OCI-LY1 (cell line): Measurements from ENCODE around the gene IL11.

Source experiments
- H2AFZ ChIP-seq: fragments of 200-600 bp; sonication (generic), shearing (Covaris generic); 2 replicates; pipeline ENCODE4 v1.6.0; 2014; ENCODE audit warnings: antibody characterized with exemption, mild to moderate bottlenecking, low read length
- H3F3A ChIP-seq: fragments of 200-600 bp; sonication (generic), shearing (Covaris generic); 2 replicates; pipeline ENCODE4 v1.6.0; 2014; ENCODE audit warnings: mild to moderate bottlenecking, antibody characterized with exemption, low read length, moderate library complexity; ENCODE audit not compliant: insufficient read depth
- H3K27ac ChIP-seq: fragments of 200-600 bp; sonication (generic); 2 replicates; pipeline ENCODE4 v1.5.1; 2014; ENCODE audit warnings: low read length, mixed run types, mild to moderate bottlenecking, low read depth; ENCODE audit not compliant: poor library complexity, severe bottlenecking
- H3K27me3 ChIP-seq: fragments of 200-600 bp; sonication (generic); 2 replicates; pipeline ENCODE4 v1.6.0; 2014; ENCODE audit warnings: antibody characterized with exemption, mild to moderate bottlenecking, low read length, moderate library complexity; ENCODE audit not compliant: insufficient read depth
- H3K36me3 ChIP-seq: fragments of 200-600 bp; sonication (generic); 2 replicates; pipeline ENCODE4 v1.6.1; 2014; ENCODE audit warnings: mild to moderate bottlenecking, antibody characterized with exemption, low read length, moderate library complexity, mixed read lengths; ENCODE audit not compliant: insufficient read depth
- H3K4me1 ChIP-seq: fragments of 200-600 bp; sonication (generic); 2 replicates; pipeline ENCODE4 v1.5.1; 2014; ENCODE audit warnings: mild to moderate bottlenecking, low read length, moderate library complexity; ENCODE audit not compliant: insufficient read depth, severe bottlenecking
- H3K4me2 ChIP-seq: fragments of 200-600 bp; sonication (generic), shearing (Covaris generic); 2 replicates; pipeline ENCODE4 v1.6.1; 2014; ENCODE audit warnings: low read length
- H3K4me3 ChIP-seq: fragments of 200-600 bp; sonication (generic); 2 replicates; pipeline ENCODE4 v1.5.1; 2014; ENCODE audit warnings: low read length, low read depth, mild to moderate bottlenecking, mixed read lengths; ENCODE audit not compliant: poor library complexity, severe bottlenecking
- H3K79me2 ChIP-seq: fragments of 200-600 bp; shearing (Covaris generic); 2 replicates; pipeline ENCODE4 v1.6.1; 2016; ENCODE audit warnings: mixed run types, low read length, mixed read lengths; ENCODE audit not compliant: insufficient read depth
- H3K9ac ChIP-seq: fragments of 200-600 bp; sonication (generic), shearing (Covaris generic); 2 replicates; pipeline ENCODE4 v1.6.1; 2014; ENCODE audit warnings: mild to moderate bottlenecking, low read length, mixed read lengths
- H3K9me2 ChIP-seq: fragments of 200-600 bp; sonication (generic), shearing (Covaris generic); 2 replicates; pipeline ENCODE4 v1.6.1; 2014; ENCODE audit warnings: low read depth, mild to moderate bottlenecking, low read length, mixed read lengths
- H3K9me3 ChIP-seq: fragments of 200-600 bp; shearing (Covaris generic); 2 replicates; pipeline ENCODE4 v1.6.1; 2014; ENCODE audit warnings: low read length, mixed read lengths
- H4K20me1 ChIP-seq: fragments of 200-600 bp; sonication (generic), shearing (Covaris generic); 2 replicates; pipeline ENCODE4 v1.6.0; 2016; ENCODE audit warnings: mild to moderate bottlenecking, low read length; ENCODE audit not compliant: insufficient read depth
- EZH2 ChIP-seq: fragments of 200-600 bp; sonication (generic), shearing (Covaris generic); IDR thresholded peaks from 2 replicates; pipeline ENCODE4 v1.8.0; 2017; ENCODE audit warnings: borderline replicate concordance, mixed run types, mild to moderate bottlenecking, antibody characterized with exemption, low read length, moderate library complexity, mixed read lengths
- TF ChIP-seq, protein P1 (sequence below): fragments of 200-600 bp; sonication (generic), shearing (Covaris generic); IDR thresholded peaks from 2 replicates; pipeline ENCODE4 v1.5.1; 2017; ENCODE audit warnings: mild to moderate bottlenecking, antibody characterized with exemption, low read length, moderate library complexity, mixed read lengths

The IL11 gene

DNA sequence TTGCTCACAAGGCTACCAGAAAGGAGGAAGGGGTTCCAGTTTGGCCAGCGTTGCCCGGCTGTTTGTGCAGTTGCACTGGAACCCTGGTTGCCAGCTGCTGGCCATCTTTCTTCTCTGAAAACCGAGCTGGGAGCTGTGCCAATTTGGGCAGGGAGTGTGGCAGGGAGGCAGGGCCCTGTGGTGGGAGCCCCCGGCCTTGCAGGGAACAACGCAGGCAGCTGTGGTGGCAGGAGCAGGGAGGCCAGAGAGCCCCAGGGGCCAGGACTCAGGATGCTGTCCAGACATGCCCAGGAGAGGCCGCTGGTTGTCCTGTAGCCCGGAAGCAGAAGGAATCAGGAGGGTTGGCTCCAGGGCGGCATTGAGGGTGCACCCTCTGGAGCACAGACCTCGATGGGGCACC, 25.8 kb downstream of the IL11 start:
- no peaks in the 10 kb centered on the region for H3K27me3 ChIP-seq
- H3K4me2 ChIP-seq: no peak overlapping the region
- H2AFZ ChIP-seq: no peak overlapping the region
- no peak for TF ChIP-seq EZH2
- TF ChIP-seq, protein P1, sequence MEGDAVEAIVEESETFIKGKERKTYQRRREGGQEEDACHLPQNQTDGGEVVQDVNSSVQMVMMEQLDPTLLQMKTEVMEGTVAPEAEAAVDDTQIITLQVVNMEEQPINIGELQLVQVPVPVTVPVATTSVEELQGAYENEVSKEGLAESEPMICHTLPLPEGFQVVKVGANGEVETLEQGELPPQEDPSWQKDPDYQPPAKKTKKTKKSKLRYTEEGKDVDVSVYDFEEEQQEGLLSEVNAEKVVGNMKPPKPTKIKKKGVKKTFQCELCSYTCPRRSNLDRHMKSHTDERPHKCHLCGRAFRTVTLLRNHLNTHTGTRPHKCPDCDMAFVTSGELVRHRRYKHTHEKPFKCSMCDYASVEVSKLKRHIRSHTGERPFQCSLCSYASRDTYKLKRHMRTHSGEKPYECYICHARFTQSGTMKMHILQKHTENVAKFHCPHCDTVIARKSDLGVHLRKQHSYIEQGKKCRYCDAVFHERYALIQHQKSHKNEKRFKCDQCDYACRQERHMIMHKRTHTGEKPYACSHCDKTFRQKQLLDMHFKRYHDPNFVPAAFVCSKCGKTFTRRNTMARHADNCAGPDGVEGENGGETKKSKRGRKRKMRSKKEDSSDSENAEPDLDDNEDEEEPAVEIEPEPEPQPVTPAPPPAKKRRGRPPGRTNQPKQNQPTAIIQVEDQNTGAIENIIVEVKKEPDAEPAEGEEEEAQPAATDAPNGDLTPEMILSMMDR: no peak
- no peak overlapping the region for H3K27ac ChIP-seq
- no peaks in the 10 kb centered on the region for H3K9me3 ChIP-seq
- peaks cover 21% of the 10 kb centered on the region for H3K36me3 ChIP-seq
- no peak overlapping the region for H3K4me3 ChIP-seq
- H3K4me1 ChIP-seq: peaks cover 16% of the 10 kb centered on the region
- no peaks in the 10 kb centered on the region for H3K9me2 ChIP-seq
- H3K9ac ChIP-seq: no peak overlapping the region
- H3K79me2 ChIP-seq: no peaks in the 10 kb centered on the region
- no peaks in the 10 kb centered on the region for H3F3A ChIP-seq
- H4K20me1 ChIP-seq: no peaks in the 10 kb centered on the region

- peak overlapping the region; percentile 73 for H3K4me3 ChIP-seq
- peaks cover 15% of the 10 kb centered on the region for H3K36me3 ChIP-seq
- H4K20me1 ChIP-seq: no peaks in the 10 kb centered on the region
- peak overlapping the region; percentile 85; the same call in 1 of the 2 replicates for H3K9ac ChIP-seq
- no peaks in the 10 kb centered on the region for H3F3A ChIP-seq
- TF ChIP-seq, protein P1: no peak
- TF ChIP-seq EZH2: no peak
- no peak overlapping the region for H2AFZ ChIP-seq
- H3K9me2 ChIP-seq: no peaks in the 10 kb centered on the region
- H3K79me2 ChIP-seq: no peaks in the 10 kb centered on the region
- no peak overlapping the region for H3K27ac ChIP-seq
- H3K27me3 ChIP-seq: no peaks in the 10 kb centered on the region
- peak overlapping the region; percentile 89 for H3K4me2 ChIP-seq
- H3K9me3 ChIP-seq: no peaks in the 10 kb centered on the region
- peaks cover 25% of the 10 kb centered on the region for H3K4me1 ChIP-seq
Measured at GRCh38 chr19:55341595-55342531, 28.4 kb downstream of the IL11 start.

GRCh38 chr19:55341171-55341588, 29.1 kb downstream of the IL11 start:
- peak overlapping the region; percentile 89 for H3K4me2 ChIP-seq
- H3K27ac ChIP-seq: no peak overlapping the region
- H3K79me2 ChIP-seq: no peaks in the 10 kb centered on the region
- peaks cover 25% of the 10 kb centered on the region for H3K4me1 ChIP-seq
- H3K9me2 ChIP-seq: no peaks in the 10 kb centered on the region
- H3K9ac ChIP-seq: peak overlapping the region; percentile 85
- H3F3A ChIP-seq: no peaks in the 10 kb centered on the region
- H3K27me3 ChIP-seq: no peaks in the 10 kb centered on the region
- H3K36me3 ChIP-seq: peaks cover 14% of the 10 kb centered on the region
- peak overlapping the region; percentile 73 for H3K4me3 ChIP-seq
- H2AFZ ChIP-seq: no peak overlapping the region
- H4K20me1 ChIP-seq: no peaks in the 10 kb centered on the region
- TF ChIP-seq, protein P1: no peak
- no peak for TF ChIP-seq EZH2
- H3K9me3 ChIP-seq: no peaks in the 10 kb centered on the region
